Parathyroid adenoma (tissue), 2 donors: Measurements from ENCODE around the gene LIMCH1.

ENCODE experiments used
- H2AFZ ChIP-seq: fragments of 300-600 bp; sonication (generic); one replicate; pipeline ENCODE4 v1.7.0; 2017; ENCODE audit warnings: antibody characterized with exemption, mild to moderate bottlenecking
- H3K27ac ChIP-seq: fragments of 300-600 bp; sonication (generic); one replicate; pipeline ENCODE4 v1.7.0; 2017
- H3K27me3 ChIP-seq: fragments of 300-600 bp; sonication (generic); one replicate; pipeline ENCODE4 v1.7.0; 2017; ENCODE audit warnings: low read length; ENCODE audit not compliant: control insufficient read depth, insufficient read depth
- H3K36me3 ChIP-seq: fragments of 300-600 bp; sonication (generic); one replicate; pipeline ENCODE4 v1.7.0; 2017; ENCODE audit warnings: low read length; ENCODE audit not compliant: control insufficient read depth, insufficient read depth
- H3K4me1 ChIP-seq: fragments of 300-600 bp; sonication (generic); one replicate; pipeline ENCODE4 v1.7.0; 2017; ENCODE audit warnings: control low read depth
- H3K4me2 ChIP-seq: fragments of 300-600 bp; sonication (generic); one replicate; pipeline ENCODE4 v1.7.0; 2017; ENCODE audit warnings: low read length
- H3K4me3 ChIP-seq: fragments of 300-600 bp; sonication (generic); one replicate; pipeline ENCODE4 v1.7.0; 2017; ENCODE audit warnings: low read depth, low read length
- H3K79me2 ChIP-seq: fragments of 300-600 bp; sonication (generic); one replicate; pipeline ENCODE4 v1.7.0; 2017; ENCODE audit warnings: control low read depth
- H3K9ac ChIP-seq: fragments of 300-600 bp; sonication (generic); one replicate; pipeline ENCODE4 v1.7.0; 2017; ENCODE audit warnings: mild to moderate bottlenecking
- H3K9me3 ChIP-seq: fragments of 300-600 bp; sonication (generic); one replicate; pipeline ENCODE4 v1.7.0; 2017; ENCODE audit warnings: low read length; ENCODE audit not compliant: control insufficient read depth
- CTCF ChIP-seq: fragments of 300-600 bp; sonication (generic); IDR thresholded peaks from one replicate; pipeline ENCODE4 v1.7.0; 2017; ENCODE audit warnings: antibody characterized with exemption, mild to moderate bottlenecking
- donor health status: primary hyperparathyroidism.

LIMCH1 gene

GRCh38 chr4:41719417-41719816, 181.5 kb downstream of the LIMCH1 start:
- no peak for TF ChIP-seq CTCF
- H3K4me3 ChIP-seq: no peak overlapping the region
- no peak overlapping the region for H2AFZ ChIP-seq
- H3K4me2 ChIP-seq: no peak overlapping the region
- H3K9ac ChIP-seq: no peak overlapping the region
- H3K4me1 ChIP-seq: no peaks in the 10 kb centered on the region
- H3K36me3 ChIP-seq: no peaks in the 10 kb centered on the region
- no peaks in the 10 kb centered on the region for H3K79me2 ChIP-seq
- H3K27me3 ChIP-seq: no peaks in the 10 kb centered on the region
- no peak overlapping the region for H3K27ac ChIP-seq
- H3K9me3 ChIP-seq: no peaks in the 10 kb centered on the region

- no peak for TF ChIP-seq CTCF
- H2AFZ ChIP-seq: no peak overlapping the region
- no peak overlapping the region for H3K9ac ChIP-seq
- H3K4me1 ChIP-seq: no peaks in the 10 kb centered on the region
- H3K27ac ChIP-seq: no peak overlapping the region
- H3K9me3 ChIP-seq: no peaks in the 10 kb centered on the region
- H3K36me3 ChIP-seq: peaks cover 3% of the 10 kb centered on the region
- H3K27me3 ChIP-seq: no peaks in the 10 kb centered on the region
- H3K4me2 ChIP-seq: no peak overlapping the region
- no peak overlapping the region for H3K4me3 ChIP-seq
- H3K79me2 ChIP-seq: no peaks in the 10 kb centered on the region
These were observed 184.2 kb downstream of the LIMCH1 start for GRCh38 chr4:41722181-41722580.

GRCh38 chr4:41723286-41723685, 185.3 kb downstream of the LIMCH1 start:
- no peak for TF ChIP-seq CTCF
- Histone ChIP-seq H3K9me3 (no peaks in the 10 kb centered on the region), H3K4me1 (no peaks in the 10 kb centered on the region), H3K4me2 (no peak overlapping the region), H3K9ac (no peak overlapping the region), H3K27me3 (no peaks in the 10 kb centered on the region), H3K36me3 (peaks cover 3% of the 10 kb centered on the region), H3K79me2 (no peaks in the 10 kb centered on the region), H3K27ac (no peak overlapping the region), H2AFZ (no peak overlapping the region), H3K4me3 (no peak overlapping the region)

GRCh38 chr4:41725254-41725653, 187.3 kb downstream of the LIMCH1 start:
- TF ChIP-seq CTCF: no peak
- Histone ChIP-seq H3K36me3 (peaks cover 3% of the 10 kb centered on the region), H3K27me3 (no peaks in the 10 kb centered on the region)

GRCh38 chr4:41727861-41728572, 190.1 kb downstream of the LIMCH1 start:
- H3K27me3 ChIP-seq: no peaks in the 10 kb centered on the region
- H3K9me3 ChIP-seq: no peaks in the 10 kb centered on the region
- H3K4me3 ChIP-seq: no peak overlapping the region
- TF ChIP-seq CTCF: no peak
- H3K4me1 ChIP-seq: no peaks in the 10 kb centered on the region
- H3K9ac ChIP-seq: no peak overlapping the region
- no peaks in the 10 kb centered on the region for H3K79me2 ChIP-seq
- H2AFZ ChIP-seq: no peak overlapping the region
- H3K36me3 ChIP-seq: peaks cover 3% of the 10 kb centered on the region
- H3K4me2 ChIP-seq: no peak overlapping the region
- H3K27ac ChIP-seq: no peak overlapping the region

More at GRCh38 chr4:41725254-41725653, 187.3 kb downstream of the LIMCH1 start:
- Histone ChIP-seq H2AFZ (no peak overlapping the region), H3K4me2 (no peak overlapping the region), H3K9me3 (no peaks in the 10 kb centered on the region), H3K4me1 (no peaks in the 10 kb centered on the region), H3K27ac (no peak overlapping the region), H3K4me3 (no peak overlapping the region), H3K79me2 (no peaks in the 10 kb centered on the region), H3K9ac (no peak overlapping the region)
